Right renal pelvis (tissue), 4 donors: ENCODE data around the gene GMEB2. TPM values are rescaled to one million over a fixed set of nuclear protein-coding genes. Genes with fewer than 3 reads are reported as not detected.
"Not testable (repeated sequence)": the region's sequence is repeated elsewhere in the genome, so short reads cannot be mapped to it uniquely, and the experiment has no call there.

Experiments used
- DNase-seq, 4 donors: peaks; one replicate each; pipeline ENCODE4 v3.0.0-alpha.2; 2013; ENCODE audit warnings: low read depth in 4 of 4, low spot score in 3 of 4, missing footprints in 1 of 4
- polyA plus RNA-seq, 4 donors: library from polyadenylated mRNA; unstranded; fragments of 120-200 nt; gene quantifications; one replicate each; pipeline ENCODE4 v1.2.1, GENCODE V29; 2013; ENCODE audit not compliant: insufficient read length in 4 of 4

Gene GMEB2
- polyA plus RNA-seq, 4 donors, result 9.4 to 12.7 (median 10.7) TPM

DNA sequence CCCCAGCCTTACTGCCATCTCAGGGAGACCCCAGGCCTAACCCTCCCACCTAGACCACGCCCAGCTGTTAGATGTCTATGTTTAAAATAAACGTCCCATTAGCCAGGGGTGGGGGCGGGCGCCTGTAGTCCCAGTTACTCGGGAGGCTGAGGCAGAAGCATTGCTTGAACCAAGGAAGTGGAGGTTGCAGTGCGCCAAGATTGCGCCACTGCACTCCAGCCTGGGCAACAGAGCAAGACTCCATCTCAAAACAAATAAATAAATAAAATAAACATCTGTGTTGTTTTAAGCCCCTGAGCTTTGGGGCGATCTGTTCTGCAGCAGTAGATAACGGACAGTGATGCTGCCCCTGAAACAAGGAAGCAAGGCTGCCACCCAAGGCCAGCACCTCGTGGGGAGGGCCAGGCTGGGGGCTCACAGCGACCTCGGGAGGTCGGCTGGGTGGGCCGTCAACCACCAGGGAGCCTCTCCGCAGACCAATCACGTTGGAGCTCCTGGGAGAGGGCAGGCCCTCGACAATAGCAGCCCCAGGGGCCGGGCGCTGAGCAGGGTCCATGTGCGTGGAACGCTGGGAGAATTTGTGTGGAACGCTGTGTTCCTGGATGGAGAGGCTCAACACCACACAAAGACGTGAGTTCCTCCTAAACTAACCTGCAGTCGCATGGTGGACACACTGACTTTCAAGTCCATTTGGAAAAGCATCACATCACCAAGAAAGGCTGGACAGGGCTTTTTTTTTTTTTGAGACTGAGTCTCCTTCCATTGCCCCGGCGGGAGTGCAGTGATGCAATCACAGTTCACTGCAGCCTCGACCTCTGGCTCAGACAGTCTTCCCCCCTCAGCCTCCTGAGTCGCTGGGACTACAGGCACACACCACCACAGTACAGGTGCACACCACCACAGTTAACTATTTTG is 51.8 kb downstream of the GMEB2 start:
- DNase-seq, result no peak

DNA sequence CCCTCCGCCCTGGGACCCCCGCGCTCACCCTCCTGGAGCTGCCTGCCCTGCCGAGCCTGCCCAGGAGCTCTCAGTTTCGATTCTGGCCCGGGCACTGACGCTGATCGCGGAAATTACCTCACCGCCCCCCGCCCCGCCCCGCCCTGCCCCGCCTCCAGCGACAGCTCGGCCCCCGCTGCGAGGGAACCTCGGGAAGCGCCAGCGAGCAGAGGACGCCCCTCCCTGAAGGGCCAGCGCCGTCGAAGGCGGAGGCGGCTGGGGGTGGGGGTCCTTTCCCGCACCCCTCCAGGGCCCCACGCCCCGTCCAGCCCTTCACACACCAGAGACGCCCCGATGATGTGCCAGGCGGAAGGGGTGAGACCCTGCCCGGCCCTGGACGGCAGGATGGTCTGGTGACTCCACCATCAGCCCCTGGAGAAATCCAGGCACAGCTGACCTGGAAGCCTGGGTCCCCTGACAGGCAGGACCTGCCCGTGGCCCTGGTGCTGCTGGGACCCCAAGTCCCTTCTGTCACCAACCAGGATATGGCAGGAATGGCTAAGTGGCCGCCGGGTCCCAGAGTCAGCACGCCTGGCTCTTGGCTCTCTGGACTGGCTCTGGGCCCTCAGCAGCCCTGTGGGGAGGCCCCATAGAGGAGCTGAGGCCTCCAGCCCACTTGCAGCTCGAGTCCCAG is 52.6 kb downstream of the GMEB2 start, which contains the start of gene HELZ2:
HELZ2 (minus strand) TSS at position 84 of the 673 bp plus-strand sequence. CDS start 1,854 bp downstream, outside the sequence.
- no peak for DNase-seq

DNA sequence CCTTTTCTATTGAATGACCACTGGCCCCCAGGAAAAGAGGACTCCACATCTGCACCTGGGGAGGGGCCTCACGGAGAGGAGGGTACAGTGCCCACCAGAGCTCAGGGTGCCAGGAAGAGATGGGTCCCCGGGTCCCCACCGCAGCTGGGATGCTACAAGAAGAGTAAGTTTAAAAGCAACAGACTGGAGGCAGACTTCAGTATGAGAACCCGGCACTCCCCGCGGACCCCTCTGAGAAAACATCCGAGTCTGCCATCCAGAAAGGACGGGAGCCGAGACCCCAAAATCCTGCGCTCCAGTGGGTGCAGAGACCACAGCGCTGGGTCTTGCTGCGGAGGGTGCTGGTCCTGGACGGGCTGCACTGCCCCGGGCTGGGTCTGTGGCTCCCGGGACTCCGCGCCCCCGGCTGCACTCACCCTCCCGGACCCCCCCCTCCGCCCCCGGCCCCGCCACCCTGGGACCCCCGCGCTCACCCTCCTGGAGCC is 53.2 kb downstream of the GMEB2 start:
- DNase-seq, result no peak

DNA sequence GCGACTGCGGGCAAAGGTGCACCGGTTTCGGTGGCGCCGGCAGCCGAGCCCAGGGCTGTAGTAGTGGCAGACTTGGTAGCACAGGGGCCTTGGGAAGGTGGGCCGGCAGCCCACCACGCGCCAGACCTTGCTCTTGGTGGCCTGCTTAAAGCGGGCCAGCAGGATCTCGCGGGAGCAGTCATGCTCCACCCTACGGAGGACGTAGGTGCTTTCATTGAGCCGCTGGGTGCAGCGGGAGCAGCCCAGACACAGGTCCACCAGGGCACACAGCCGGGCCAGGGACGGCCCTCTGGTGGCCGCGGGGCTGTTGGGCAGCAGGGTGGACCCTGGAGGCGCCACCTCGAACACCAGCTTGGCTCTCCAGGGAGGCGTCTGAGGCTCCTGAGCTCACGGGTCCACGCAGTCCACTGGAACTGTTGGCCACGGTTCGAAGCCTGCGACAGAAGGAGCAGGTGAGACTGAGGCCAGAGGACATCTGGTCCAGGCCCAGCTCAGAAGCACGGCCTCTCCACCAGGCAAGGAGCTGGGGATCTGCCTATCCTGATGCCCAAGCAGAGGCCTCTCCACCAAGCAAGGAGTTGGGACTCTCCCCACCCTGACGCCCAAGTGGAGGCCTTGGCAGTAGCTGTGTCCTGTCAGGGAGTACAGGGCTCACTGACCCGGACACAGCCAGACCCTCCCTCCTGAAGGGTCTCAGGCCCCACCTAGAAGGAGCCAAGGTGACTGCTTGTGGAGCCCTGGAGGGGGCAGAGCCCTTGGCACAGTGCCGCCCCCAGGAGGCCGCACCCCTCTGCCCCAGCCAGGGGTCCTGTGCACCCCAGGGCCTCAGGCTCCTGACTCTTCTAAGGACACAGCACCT is 53.9 kb downstream of the GMEB2 start:
- DNase-seq, result no peak

DNA sequence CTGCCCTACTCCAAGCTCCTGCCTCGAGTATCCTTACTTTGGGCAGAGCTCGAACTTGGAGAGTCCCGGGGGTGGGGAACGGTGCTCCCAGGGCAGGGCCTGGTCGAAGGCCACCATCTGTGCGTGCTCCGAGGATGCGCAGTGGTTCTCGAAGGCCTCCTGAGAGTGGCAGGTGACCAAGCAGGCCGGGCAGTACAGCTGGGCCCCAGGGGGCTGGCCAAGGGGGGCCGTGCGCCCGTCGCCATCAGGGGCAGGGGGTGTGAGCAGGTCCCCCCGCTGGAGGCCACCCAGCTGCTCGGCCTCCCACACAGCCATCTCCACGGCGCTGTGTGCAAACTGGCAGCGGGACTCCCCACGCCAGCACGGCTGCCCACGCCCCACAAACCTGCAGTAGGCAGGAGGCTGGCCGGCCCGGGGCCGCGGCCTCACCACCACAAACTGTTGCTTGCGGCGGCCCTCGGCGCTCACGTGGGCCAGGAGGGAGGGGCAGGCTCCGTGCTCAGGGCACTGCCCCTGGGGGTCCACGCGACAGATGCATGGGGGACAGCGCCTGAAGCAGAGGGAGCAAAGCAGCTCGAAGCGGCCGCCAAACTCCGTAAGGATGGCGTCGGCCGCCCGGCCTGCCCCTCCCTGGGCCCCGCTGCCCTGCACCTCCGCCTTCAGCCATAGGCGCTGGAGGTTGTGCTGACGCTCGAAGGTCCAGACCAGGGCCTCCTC is 54.7 kb downstream of the GMEB2 start:
- DNase-seq, result no peak

DNA sequence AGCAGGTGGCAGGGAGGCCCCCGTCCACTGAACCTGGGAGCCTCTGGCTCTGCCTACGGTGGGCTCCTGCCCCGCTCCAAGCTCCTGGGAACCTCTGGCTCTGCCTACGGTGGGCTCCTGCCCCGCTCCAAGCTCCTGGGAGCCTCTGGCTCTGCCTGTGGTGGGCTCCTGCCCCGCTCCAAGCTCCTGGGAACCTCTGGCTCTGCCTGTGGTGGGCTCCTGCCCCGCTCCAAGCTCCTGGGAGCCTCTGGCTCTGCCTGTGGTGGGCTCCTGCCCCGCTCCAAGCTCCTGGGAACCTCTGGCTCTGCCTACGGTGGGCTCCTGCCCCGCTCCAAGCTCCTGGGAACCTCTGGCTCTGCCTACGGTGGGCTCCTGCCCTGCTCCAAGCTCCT is 55.8 kb downstream of the GMEB2 start:
- not testable (repeated sequence) for DNase-seq

DNA sequence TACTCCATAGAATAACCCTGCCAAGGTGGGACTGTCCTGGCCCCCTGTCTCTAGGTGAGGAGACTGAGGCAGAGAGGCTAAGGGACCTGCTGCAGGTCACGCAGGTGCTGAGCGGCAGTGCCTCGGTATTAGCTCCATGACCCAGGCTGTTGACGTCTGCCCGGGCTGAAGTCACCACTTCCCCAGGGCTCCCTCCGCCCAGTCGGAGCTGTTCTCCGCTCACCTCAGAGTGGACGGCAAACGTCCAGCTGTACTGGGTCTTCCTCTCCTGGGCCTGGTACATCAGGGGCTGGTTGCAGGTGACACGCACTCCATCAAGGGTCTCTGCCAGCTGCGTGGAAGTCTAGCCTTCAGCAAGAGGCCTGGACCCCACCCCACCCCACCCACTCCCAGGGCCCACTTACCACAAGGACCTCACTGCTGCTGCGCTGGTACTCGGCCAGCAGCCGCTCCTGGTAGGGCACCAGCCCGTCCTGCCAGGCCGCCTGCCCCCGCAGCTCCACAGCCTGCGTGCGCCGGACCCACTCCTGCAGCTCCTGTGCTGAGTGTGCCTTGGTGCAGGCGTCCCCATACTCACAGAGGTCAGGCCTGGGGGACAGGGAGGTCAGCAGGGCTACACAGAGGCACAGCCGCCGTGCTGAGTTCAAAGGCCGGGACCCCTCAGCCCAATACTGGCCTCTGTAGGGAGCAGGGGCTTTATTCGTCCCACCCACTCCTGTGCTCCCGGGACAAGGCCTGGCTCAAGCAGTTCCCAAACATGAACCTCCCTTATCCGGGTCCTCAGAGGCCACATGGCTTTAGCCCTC is 56.4 kb downstream of the GMEB2 start:
- DNase-seq, result no peak

DNA sequence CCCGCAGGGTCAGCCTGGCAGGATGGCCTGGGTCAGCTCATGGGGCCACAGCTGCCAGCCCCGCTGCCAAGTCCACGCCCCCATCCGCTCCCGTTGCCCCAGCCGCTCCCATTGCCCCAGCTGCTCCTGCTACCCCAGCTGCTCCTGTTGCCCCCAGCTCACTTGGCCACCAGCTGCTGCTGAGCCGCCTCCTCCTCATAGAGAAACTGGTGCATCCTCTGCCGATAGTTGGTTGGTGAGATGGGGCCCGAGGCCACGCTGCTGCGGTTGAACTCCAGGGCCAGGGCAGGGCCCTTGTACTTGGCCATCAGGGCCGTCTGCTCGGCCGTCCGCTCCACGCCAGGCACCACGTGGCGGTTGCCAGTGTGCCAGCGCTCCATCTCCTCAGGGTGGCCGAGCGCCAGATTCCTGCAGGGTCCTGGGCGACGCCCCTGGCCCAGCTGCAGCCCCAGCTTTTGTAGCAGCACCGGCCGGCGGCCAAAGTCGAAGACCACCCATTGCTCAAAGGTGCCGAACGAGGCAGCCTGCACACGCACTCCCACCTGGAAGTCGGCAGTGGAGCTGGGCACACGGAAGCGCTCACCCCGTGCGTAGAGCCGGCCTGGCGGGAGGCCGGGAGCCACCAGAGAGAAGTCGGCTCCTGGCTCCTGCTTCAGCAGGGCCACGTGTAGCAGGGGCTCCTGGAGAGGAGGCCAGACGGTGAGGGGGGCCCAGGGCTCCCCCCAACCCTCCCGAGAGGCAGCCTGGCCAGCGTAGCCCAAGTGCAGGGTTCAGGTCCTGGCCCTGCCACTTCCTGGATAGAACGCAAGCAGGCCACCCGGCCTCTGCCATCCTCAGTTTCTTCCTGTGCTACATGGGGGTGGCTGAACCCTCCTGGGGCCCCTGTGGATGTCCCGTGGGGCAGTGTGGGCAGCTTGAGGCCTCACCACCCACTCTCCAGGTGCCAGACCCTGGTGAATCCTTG is 57.6 kb downstream of the GMEB2 start:
- DNase-seq, result no peak

DNA sequence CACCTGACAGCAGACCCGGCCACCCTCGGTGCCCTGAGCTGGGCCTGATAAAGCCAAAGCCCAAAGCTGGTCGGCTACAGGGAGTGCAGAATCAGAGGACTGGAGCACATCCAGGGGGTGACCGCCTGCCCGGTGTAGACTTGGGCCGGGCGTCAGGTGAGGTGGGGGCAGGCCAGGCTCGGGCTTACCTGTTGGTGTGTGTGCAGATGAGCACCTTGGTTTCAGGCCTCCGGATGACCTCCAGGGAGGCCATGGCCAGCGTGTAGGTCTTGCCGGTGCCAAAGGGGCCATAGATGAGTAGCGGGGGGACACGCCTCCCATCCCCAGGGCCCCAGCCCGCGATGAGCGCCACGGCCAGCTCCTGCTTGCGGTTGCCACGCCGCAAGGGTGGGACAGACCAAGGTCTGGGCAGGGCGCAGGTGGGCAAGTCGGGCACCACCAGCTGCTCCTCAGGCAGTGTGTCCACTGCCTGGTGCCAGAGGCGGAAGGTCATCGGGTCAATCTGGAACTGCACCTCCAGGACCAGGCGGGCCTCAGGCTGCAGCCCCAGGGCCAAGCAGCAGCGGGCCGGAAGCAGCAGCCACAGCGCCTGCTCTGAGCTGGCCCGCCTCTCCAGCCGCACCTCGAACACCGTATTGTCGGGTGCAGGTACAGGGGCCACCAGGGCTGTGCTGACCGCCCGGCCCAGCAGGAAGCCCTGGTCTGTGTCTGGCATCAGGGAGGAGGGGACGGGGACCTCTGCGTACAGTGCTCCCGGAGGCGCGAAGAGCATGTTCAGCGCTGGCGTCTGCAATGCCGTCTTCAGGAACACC is 58.5 kb downstream of the GMEB2 start:
- DNase-seq, result no peak

DNA sequence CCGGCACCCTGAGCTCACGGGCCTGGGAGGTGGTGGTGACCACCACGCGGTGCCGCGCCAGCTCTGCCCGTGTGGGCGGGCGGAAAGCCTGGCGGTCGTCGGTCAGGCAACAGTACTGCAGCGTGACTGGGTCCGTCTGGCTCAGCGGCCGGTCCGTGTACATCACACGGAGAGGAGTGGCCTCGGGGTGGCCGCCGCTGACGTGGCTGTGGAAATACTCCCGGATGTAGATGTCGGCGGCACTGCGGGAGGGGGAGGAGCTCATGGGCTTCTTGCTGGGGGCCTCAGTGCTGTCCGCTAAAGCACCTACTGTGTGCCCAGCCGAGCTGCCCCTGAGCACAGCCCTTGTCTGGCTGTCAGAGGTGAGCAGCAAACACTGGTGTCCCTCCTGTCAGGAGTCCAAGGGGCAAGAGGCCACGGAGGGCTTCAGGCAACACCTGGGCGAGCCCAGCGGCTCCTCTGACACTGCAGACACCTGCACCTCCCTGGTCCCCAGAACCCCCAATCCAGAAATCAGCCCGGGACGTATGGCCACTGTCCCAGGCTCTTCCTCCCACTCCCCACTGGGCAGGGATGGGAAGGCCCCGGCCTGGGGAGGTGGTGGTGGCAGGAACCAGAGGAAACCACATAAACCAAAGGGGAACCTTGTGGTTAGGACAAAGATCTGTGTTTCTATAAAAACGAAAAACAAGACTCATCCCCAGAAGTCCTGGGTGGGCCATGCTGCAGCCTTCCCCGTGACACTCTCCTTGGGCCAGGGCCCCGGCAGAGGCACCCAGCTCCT is 59.3 kb downstream of the GMEB2 start:
- DNase-seq, result no peak

DNA sequence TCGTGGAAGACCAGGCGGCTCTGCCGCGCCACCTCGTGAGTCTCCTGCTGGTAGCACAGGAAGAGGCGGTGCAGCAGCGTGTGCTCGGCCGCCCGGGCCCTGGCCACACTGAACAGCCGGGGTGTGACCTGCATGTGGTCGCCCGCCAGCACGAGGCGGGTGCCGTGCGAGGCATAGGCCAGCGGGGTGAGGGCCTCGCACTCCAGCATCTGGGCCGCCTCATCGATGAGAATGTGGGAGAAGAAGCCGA is 59.8 kb downstream of the GMEB2 start:
- DNase-seq, result no peak

DNA sequence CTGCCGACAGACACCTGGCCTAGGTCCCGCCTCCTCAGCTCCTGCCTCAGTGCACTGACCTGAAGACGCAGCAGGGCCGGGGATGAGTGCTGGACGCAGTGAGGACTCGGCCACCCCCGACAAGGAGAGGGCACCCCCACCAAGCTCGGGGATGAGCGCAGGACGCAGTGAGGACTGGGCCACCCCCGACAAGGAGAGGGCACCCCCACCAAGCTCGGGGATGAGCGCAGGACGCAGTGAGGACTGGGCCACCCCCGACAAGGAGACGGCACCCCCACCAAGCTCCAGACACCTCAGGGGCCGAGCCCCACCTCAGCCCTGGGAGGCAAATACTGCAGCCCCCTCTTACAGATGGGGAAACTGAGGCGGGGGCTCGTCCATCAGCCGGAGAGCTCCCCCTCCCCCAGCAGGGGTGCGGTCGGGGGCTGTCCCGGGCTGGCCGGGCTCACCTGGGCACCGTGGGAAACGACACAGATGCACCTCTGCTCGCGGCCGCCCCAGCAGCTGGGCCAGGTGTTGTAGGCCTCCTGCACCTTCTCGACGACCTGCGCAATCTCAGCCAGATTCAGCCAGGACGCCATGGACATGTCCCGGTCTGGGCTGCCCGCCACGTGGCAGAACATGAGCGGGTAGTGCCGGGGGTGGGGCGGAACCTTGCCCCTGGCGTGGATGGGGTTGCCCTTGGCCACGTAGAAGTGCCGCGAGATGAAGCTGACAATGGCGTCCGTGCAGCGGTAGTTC is 60.3 kb downstream of the GMEB2 start:
- DNase-seq, result no peak

DNA sequence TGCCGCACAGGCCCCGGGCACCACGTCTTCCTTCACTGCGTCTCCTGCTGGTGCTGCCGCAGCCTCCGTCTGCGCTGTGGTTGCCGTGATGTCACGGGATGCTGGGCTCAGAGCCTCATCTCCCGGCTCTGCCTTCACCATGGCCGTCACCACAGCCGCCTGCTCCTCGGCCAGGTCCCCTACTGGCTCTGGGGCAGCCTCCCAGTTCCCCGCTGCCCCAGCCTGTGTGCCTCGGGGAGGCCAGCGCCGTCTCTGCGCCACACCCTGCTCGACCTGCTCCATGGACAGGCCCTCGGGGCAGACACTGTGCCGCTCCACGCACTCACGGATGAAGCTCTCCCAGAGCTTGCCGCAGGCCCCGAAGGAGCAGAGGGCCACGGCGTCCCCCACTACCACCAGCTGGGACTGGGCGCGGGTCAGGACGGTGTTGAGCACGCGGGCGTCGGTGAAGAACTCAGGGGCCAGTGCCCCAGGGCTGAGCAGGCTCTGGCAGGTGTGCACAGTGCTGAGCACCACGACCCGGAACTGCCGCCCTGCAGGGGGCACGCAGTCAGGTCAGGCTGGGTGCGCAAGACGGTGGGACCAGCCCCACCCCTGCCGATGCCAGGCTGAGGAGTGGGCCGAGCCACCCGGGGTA is 61.1 kb downstream of the GMEB2 start:
- no peak for DNase-seq

DNA sequence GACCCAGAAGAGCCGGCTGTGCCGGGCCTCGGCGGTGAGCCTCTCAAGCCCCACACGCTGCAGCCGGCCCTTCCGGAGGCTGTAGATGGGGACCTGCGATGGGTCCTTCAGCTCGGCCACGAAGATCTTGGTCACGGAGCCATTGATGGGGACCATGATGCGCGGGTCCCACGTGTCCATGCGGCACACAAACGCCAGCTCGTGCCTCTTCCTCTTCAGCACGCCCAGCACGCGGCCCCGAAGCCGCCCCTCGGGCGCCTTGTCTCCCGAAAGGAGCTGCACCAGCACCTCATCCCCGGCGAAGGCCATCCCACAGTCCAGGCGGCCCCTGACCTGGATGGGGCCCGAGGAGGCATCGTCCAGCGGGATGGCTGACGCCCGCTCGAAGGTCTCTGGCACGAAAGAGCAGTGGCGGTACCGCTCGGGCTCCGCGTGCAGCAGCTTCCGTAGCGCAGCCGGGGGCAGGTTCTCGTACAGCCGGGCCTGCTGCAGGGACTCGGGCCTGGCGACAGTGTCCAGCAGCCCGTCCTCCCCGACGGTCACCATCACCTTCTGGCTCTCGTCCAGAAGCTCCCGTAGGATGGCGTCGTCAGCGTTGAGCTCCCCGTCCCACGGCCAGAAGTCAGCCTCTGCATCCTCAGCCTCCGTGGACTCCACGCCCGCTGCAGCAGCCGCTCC is 61.7 kb downstream of the GMEB2 start:
- no peak for DNase-seq
